Measurements from ENCODE around the gene XRCC6. TPM values are rescaled to one million over a fixed set of nuclear protein-coding genes. Genes with fewer than 3 reads are reported as not detected.

Gene XRCC6
- total and polyA plus RNA-seq, 9 of the 15 experiments (the other 6 are each of a cell fraction or from before 2014, with no cell fraction given) = 151 to 440 (median 318) TPM

DNA sequence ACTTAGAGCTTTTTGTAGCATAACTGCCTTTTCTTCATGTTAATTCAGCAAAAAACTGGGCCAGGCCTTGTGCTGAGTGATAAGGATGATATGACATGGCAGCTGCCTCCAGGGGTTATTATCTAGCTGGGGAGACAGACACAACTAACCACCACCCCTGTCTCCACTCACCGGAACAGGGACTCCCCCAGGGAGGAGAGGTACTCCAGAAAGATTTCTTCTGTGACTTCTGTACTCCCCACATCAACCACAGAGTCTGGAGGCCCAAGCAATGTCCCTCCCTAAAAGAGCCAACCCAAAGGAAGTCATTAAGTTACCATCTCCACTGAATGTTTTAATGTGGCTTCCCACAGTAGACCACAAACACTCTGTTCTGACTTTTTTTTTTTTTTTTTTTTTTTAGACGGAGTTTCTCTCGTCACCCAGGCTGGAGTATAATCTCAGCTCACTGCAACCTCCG is 17.2 kb upstream of the XRCC6 start (continued):
- TF ChIP-seq GABPB1 (CRISPR knock-in tag; IDR thresholded peaks at IDR 0.05) = peak; percentile 46; the same call in 1 of the 2 replicates
- TF ChIP-seq SAP30 (IDR thresholded peaks at IDR 0.05; ENCODE audit: borderline replicate concordance, insufficient read depth, low read depth, low read length, poor library complexity, severe bottlenecking) = no peak
- TF ChIP-seq ZNF707 (CRISPR knock-in tag; conservative IDR thresholded peaks at IDR 0.05) = no peak
- TF ChIP-seq KAT2B (IDR thresholded peaks at IDR 0.05; ENCODE audit: low read depth, low read length) = no peak
- TF ChIP-seq, protein P1, sequence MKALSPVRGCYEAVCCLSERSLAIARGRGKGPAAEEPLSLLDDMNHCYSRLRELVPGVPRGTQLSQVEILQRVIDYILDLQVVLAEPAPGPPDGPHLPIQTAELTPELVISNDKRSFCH (CRISPR knock-in tag; IDR thresholded peaks at IDR 0.05) = no peak
- TF ChIP-seq, protein P1 (tag; IDR thresholded peaks at IDR 0.05) = peak; percentile 65; the same call in 1 of the 2 replicates
- TF ChIP-seq, protein P2, sequence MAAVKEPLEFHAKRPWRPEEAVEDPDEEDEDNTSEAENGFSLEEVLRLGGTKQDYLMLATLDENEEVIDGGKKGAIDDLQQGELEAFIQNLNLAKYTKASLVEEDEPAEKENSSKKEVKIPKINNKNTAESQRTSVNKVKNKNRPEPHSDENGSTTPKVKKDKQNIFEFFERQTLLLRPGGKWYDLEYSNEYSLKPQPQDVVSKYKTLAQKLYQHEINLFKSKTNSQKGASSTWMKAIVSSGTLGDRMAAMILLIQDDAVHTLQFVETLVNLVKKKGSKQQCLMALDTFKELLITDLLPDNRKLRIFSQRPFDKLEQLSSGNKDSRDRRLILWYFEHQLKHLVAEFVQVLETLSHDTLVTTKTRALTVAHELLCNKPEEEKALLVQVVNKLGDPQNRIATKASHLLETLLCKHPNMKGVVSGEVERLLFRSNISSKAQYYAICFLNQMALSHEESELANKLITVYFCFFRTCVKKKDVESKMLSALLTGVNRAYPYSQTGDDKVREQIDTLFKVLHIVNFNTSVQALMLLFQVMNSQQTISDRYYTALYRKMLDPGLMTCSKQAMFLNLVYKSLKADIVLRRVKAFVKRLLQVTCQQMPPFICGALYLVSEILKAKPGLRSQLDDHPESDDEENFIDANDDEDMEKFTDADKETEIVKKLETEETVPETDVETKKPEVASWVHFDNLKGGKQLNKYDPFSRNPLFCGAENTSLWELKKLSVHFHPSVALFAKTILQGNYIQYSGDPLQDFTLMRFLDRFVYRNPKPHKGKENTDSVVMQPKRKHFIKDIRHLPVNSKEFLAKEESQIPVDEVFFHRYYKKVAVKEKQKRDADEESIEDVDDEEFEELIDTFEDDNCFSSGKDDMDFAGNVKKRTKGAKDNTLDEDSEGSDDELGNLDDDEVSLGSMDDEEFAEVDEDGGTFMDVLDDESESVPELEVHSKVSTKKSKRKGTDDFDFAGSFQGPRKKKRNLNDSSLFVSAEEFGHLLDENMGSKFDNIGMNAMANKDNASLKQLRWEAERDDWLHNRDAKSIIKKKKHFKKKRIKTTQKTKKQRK (IDR thresholded peaks at IDR 0.05; ENCODE audit: borderline replicate concordance, low read depth, low read length) = no peak
- no peak; a peak in 1 of 4 replicates for TF ChIP-seq TRIM24 (IDR thresholded peaks at IDR 0.05)
- TF ChIP-seq, protein P3, sequence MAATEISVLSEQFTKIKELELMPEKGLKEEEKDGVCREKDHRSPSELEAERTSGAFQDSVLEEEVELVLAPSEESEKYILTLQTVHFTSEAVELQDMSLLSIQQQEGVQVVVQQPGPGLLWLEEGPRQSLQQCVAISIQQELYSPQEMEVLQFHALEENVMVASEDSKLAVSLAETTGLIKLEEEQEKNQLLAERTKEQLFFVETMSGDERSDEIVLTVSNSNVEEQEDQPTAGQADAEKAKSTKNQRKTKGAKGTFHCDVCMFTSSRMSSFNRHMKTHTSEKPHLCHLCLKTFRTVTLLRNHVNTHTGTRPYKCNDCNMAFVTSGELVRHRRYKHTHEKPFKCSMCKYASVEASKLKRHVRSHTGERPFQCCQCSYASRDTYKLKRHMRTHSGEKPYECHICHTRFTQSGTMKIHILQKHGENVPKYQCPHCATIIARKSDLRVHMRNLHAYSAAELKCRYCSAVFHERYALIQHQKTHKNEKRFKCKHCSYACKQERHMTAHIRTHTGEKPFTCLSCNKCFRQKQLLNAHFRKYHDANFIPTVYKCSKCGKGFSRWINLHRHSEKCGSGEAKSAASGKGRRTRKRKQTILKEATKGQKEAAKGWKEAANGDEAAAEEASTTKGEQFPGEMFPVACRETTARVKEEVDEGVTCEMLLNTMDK (IDR thresholded peaks at IDR 0.05; ENCODE audit: borderline replicate concordance, insufficient read depth, low read depth, low read length, poor library complexity, severe bottlenecking) = no peak
- no peak for TF ChIP-seq ZFP1 (CRISPR knock-in tag; IDR thresholded peaks at IDR 0.05)
- no peak for TF ChIP-seq KHSRP (IDR thresholded peaks at IDR 0.05)
- TF ChIP-seq RFX7 (CRISPR knock-in tag; IDR thresholded peaks at IDR 0.05) = no peak
- no peak for TF ChIP-seq SAFB (IDR thresholded peaks at IDR 0.05; ENCODE audit: borderline replicate concordance, low read depth, low read length)
- TF ChIP-seq TARDBP (IDR thresholded peaks at IDR 0.05) = no peak
- TF ChIP-seq, protein P4, sequence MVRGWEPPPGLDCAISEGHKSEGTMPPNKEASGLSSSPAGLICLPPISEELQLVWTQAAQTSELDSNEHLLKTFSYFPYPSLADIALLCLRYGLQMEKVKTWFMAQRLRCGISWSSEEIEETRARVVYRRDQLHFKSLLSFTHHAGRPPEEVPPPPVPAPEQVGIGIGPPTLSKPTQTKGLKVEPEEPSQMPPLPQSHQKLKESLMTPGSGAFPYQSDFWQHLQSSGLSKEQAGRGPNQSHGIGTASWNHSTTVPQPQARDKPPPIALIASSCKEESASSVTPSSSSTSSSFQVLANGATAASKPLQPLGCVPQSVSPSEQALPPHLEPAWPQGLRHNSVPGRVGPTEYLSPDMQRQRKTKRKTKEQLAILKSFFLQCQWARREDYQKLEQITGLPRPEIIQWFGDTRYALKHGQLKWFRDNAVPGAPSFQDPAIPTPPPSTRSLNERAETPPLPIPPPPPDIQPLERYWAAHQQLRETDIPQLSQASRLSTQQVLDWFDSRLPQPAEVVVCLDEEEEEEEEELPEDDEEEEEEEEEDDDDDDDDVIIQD (CRISPR knock-in tag; IDR thresholded peaks at IDR 0.05) = no peak
- TF ChIP-seq TSC22D4 (tag; IDR thresholded peaks at IDR 0.05) = no peak
- TF ChIP-seq MEIS2 (IDR thresholded peaks at IDR 0.05; ENCODE audit: partially characterized antibody) = peak; percentile 94
- no peak for TF ChIP-seq MAX (CRISPR knock-in tag; IDR thresholded peaks at IDR 0.05)
- TF ChIP-seq, protein P5, sequence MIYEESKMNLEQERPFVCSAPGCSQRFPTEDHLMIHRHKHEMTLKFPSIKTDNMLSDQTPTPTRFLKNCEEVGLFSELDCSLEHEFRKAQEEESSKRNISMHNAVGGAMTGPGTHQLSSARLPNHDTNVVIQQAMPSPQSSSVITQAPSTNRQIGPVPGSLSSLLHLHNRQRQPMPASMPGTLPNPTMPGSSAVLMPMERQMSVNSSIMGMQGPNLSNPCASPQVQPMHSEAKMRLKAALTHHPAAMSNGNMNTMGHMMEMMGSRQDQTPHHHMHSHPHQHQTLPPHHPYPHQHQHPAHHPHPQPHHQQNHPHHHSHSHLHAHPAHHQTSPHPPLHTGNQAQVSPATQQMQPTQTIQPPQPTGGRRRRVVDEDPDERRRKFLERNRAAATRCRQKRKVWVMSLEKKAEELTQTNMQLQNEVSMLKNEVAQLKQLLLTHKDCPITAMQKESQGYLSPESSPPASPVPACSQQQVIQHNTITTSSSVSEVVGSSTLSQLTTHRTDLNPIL (CRISPR knock-in tag; IDR thresholded peaks at IDR 0.05) = no peak

All from K562 (cell line).